Suppressor macrophage treated with lipopolysaccharide for 4 hours (primary cell): ENCODE measurements around the gene SEC14L2.
"Not testable (repeated sequence)": the region's sequence is repeated elsewhere in the genome, so short reads cannot be mapped to it uniquely, and the experiment has no call there.

ENCODE experiments used
- DNase-seq: peaks from one replicate; pipeline ENCODE4 v3.0.0-alpha.2; 2020

Gene SEC14L2

DNA sequence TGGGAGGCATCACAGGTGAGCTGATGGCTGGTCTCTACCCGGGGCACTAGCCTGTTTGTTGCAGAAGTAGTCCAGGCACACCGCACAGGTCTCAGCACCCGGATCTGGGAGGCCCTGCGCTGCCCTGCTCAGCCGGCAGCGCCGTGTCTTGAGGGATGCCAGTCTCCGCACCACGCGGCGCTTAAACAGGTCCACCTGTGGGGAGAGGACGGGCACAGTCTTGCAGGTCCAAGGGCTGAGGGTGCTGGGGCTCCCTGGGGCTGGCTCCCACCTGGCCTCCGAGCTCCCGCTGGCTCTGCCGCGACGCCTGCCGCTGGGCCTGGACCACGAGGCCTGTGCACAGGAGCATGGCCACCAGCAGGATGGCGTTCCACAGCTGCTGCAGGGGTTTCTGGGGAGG is 16.8 kb upstream of the SEC14L2 start:
- DNase-seq: no peak

DNA sequence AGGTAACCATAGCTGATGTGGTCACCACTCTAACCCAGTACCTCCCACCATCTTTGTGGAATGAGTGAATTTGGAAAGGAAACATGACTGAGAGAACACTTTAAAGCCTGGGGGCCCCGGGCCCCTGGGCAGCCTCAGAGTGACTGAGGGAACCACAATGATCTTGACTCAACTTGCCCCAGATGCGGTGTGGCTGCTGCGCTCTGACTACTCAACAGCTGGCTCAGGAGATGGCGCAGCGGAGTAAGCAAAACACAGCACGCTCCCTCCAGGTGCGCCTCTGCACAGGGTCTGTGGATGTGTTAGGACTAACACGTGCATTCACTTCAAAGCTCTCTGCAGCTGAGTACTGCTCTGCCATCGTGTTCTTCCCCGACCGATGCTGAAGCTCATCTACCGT is 15.6 kb upstream of the SEC14L2 start:
- DNase-seq: no peak

DNA sequence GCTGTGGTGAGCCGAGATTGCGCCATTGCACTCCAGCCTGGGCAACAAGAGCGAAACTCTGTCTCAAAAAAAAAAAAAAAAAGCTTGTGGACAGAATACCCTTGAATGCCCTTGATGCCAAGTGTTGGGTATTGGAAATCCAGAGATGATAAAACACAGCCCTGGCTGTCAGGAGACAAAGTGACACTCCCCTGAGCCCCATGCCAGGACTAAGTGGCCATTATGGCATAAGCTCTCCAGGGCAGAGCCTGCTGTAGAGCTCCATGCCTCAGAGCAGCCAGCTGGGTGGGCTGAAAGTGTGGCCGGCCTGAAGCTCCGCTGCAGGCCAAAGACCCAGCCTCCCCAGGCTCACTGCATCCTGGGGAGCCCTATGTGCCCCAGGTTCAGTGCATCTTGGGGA is 14.5 kb upstream of the SEC14L2 start:
- no peak for DNase-seq

DNA sequence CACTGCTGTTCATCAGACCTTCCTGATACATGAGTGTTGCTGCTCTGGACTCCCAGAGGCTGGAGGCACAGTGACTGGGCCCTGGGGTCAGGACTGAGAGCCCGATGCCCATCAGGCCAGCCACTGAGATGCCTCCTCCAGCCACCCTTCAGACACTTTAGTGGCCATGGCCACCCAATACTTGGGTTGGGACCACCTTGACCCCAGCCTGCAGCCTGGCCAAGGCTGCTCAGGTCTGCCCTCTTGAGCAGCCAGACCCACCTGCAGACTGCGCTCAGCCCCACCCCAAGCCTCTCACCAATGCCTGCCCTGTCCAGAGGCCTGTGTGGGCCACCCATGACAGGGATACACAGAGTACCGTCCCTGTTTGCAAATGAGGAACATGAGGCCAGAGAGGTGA is 13.8 kb upstream of the SEC14L2 start:
- DNase-seq: no peak

DNA sequence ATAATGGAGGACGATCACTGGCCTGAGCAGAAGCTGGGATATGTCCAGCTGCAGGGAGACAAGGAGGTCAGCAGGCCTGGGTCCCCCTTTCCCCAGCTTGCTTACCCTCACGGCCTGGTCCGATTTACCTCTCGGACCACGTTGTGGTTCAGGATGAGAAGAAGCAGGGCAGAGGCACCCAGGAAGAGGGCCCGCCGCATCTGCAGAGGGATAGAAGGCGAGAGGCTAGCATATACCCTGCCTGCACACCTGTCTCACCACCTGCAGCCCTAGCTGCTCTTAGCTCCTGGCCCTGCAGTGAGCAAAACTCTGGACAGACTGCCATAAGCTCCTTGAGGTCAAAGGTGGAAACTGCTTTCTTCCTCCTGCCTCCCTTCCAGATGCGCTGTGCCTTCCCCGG is 10.9 kb upstream of the SEC14L2 start:
- no peak for DNase-seq

DNA sequence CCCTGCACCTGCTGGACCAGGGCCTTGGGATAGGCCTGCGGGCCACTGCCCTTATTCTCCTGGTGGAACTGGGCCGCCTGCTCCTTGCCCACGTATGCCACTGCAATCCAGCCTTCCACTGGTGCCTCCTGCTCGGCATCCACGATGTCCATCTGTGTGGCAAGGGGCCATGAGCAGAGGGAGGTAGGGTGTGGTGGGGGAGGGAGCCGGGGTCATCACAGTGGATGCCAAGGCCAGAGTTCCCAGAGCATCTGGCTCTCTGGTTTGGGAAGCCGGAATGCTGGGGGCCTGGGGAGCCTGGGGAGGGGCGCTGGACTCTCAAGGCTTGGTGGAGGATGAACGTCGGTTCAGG is 10.2 kb upstream of the SEC14L2 start:
- DNase-seq: no peak

DNA sequence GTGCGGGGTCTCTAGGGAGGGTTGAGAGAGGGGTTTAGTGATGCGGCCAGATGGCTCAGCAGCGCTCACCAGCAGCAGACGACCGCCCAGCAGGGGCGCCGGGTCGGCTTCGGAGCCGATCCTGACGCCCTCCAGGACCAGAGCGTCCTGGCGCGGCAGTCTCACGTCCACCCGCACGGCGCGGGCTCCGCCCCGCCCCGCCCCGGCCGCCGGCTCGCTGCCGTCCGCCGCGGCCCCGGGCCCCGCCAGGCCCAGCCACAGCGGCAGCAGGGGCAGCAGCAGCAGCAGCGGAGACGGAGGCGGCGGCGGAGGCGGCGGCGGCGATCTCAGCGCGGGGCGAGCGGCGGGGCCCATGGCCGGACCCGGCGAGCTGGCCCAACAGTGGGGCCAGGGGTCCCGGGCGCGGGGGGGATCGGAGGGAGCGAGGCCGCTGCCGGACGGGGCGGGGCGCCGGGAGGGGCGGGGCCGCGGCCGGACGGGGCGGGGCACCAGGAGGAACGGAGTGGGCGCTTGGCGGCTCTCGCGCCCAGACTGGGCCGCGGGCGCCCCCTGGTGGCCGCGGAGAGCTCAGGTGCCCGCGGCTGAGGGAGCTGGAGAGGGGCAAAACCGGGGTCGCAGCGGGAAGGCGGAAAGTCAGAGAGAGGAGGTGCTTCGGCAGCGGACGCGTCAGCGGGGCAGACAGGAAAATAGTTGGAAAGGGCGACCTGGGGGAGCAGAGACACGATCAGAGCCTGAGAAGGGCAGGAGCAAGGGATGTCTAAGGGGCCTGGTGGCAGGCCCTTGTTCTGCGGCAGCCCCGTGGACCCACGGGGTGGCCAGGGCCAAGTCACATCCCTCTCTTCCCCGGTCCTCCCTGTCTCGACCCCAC is 9.6 kb upstream of the SEC14L2 start, which contains the start of gene RNF215:
TSS of gene RNF215 (minus strand) at position 452 of the 868 bp plus-strand sequence. CDS start at position 354, 98 bp downstream.
- DNase-seq: peak; percentile 92

DNA sequence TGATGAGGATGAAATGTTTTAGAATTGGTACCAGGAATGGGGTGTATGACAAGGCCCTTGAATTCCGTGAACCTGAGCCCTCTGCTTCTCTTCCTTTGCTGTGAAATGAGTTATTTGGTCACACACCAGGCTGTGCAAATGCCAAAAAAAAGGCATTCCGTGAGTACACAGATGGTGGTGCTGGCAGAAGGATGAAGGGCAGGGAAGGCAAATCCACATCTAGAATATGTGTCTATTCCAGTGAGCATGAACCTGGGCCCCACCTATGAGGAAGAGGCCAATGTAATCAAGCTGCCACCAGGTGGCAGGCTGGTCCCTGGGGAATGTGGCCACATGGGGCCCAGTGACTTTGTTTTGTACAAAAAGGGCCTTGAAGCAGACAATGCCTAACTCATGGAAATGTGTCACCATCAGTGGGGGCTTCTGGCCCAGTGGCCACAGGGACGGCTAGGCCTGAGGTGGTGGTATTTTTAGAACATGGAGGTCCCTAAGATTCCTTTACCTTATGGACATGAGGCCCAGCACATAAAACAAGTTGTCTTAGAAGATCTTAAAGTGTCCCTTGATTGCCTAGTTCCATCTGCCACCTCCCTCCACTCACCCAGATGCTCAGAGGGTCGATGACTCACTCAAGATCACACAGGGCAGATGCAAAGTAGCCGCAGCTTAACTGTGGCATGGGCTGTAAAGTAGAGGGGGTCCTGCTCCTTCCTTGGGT is 5.7 kb upstream of the SEC14L2 start:
- peak; percentile 86 for DNase-seq

DNA sequence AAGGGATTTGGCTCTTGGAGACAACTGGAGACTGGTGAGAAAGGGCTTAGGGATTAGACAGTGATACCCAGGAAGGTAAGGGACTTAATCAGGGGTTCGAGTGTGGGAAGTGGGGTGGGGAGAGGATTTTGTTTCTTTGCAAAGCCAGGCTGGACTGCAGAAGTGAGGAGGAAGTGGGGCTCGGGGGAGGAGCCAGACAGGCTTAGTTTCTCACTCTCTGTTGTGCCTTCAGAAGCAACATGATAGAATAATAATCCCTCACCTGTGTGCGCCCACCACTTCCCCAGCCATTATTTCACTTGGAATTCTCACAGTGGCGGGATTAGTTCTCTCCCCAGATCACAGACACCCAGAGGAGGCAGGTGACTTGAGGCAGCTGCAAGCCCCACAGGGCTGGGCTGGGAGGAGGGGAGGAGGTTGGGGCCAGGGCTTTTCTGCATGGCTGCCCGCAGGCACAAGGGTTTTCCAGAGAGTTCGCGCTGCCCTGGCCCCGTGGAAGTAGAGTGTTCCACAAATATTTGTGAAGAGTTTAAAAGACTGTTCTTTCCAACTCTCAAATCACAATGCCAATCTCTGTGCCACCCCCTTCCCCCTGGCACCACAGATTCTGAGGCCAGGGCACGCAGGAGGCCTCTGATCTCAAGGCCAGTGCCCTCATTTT is 4.0 kb upstream of the SEC14L2 start:
- DNase-seq: no peak

DNA sequence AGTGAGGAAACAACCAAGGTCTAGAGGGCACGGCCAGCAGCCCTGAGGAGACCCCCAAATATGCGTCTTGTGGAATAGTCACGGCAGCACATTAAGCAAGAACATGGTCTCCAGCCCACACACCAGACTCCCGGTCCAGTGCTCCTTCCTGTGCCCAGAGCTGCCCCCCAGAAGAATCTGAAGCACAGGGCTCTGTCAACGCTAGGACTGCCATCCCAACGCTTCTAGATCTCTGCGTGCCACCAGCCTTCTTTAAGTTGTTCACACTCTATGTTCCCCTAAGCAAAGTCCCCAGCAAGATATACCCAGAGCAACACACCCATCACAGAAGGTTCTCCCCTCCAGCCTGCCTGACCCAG is 3.5 kb upstream of the SEC14L2 start:
- DNase-seq: no peak

DNA sequence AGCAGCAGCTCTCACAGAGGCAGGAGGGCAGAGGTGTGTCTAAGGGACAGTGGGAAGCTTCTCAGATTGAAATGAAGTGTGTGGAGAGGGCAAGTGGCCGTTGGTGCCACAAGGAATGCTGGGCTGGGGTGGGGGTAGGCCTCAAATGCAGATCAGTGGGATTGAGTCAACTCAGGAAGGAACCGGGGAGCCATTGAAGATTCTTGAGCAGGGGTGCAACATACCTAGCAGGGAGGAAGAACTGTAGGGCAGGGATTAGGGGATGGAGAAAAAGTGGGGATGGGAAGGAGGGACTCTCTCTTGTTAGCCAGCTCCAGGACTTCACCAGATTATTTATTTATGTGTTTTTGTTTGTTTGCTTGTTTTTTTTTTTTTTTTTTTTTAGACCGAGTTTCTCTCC is 2.9 kb upstream of the SEC14L2 start:
- DNase-seq: no peak

DNA sequence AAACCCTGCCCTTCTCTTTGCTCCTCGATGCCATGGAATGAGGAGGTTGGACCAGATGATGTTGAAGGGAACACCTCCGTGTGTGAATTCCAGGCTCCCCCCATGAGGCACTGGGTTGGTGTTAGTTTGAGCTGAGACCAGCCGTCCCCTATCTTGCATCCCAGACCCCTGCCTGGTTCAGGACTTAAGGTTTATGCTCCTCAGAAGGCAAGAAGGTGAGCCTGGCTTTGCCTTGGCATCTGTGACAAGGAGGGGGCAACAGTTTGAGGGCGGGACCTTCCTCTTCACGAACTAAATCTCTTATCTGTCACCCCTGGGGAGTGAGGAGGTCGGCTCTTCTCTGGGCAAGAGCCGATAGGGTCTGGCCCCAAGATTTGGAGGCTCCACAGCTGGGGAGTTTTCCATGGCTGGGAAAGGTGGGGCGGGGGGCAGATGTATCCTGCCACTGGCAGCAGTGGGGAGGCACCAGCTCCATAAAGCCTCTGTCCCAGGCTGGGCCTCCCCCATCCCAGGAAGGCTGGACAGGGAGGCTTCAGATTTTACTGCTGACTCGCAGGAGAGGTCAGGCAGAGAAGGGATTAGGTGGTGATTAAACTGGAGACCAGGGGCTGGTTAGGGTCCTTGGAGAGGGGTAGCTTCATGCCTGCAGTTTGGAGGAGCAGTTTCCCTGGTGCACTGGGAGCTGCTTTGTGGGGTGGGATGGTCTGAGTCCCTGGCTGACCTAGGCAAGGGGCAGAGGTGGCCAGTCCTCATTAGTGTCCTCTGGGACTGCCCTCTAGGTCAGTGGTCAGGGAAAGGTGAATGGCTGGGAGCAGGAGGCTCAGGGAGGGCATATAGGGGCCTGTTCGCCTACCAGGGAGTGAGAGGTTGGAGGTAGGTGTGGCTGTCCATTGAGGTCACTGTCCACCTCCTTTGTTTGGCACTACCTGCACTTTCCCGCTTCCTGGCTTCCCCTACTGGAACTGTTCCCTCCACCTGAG is 1.1 kb downstream of the SEC14L2 start:
- DNase-seq: no peak

DNA sequence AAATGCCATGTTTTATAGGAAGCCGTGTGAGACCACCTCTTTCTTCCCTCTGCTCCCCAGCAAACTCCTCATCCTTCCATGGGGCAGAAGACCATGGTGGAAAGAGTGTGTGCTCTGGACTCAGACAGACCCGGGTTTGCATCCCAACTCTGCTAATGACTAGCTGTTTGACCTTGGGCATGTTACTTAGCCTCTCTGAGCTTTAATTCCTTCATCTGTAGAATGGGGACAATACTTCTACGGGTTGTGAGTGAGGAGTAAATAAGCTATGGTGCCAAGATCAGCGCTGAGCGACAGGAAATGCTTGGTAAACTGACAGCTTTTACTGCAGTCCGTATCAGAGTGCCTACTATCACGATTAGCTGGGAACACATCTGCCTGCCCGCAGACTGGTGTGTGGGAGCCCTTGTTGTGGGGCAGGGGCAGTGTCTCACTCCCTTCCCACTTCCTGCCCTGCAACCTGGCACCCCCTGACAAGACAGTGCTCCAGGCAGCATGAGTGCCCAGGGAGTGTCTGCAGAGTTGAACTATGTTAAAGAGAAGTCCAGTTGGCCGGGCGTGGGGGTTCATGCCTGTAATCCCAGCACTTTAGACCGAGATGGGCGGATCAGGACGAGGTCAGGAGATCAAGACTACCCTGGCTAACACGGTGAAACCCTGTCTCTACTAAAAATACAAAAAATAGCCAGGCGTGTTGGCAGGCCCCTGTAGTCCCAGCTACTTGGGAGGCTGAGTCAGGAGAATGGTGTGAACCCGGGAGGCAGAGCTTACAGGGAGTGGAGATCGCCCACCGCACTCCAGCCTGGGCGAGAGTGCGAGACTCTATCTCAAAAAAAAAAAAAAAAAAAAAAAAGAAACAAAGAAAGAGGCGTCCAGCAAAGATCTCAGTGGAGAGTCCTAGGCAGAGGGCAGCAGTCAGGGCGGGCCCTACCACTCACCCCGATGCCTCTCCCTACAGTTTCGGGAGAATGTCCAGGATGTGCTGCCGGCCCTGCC is 2.2 kb downstream of the SEC14L2 start:
- DNase-seq: no peak

DNA sequence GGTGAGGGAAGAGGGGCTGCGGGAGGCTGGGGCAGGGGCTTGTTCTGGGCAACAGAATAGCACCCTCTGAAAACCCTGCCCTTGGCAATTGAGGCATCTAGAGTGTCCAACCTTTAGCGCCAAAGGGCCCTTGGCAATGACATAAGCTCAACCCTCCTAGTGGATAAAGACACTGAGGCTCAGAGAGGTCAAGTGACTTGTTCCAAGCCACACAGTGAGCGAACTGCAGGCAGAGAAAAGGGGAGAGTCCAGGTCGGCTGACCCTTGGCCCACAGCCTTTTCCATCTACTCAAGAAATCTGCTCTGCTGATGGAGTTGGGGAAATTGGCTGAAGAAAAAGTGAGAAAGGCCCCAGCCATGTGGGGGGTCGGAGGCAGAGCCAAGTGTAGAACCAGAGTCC is 2.9 kb downstream of the SEC14L2 start:
- DNase-seq: no peak

DNA sequence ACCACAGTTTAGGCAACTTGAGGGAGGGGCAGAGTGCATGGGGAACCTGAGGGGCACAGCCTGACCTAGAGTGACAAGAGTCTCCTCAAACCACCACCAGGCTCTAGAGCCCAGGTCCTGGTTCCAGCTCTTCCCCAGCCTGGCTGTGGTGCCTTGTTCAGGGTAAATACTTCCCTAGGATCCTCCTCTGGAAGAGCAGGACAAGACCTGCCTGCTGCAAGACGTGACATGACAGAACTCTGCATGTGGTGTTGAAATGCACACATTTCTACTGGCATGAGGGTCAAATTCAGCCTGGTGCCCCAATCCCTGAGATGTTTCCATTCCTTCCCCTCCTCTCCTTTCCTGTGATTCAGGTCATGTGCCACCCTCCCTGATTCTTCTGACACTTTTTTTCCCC is 3.3 kb downstream of the SEC14L2 start:
- no peak for DNase-seq

DNA sequence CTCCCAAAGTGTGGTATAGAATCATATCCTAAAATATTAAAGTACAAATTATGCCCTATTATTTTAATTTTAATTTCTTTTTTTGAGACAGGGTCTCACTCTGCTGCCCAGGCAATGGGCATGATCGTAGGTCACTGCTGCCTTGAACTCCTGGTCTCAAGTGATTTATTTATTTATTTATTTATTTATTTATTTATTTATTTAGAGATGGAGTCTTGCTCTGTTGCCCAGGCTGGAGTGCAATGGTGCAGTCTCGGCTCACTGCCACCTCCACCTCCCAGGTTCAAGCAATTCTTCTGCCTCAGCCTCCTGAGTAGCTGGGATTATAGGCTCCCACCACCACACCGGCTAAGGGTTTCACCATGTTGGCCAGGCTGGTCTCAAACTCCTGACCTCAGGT is 4.2 kb downstream of the SEC14L2 start:
- DNase-seq: not testable (repeated sequence)

DNA sequence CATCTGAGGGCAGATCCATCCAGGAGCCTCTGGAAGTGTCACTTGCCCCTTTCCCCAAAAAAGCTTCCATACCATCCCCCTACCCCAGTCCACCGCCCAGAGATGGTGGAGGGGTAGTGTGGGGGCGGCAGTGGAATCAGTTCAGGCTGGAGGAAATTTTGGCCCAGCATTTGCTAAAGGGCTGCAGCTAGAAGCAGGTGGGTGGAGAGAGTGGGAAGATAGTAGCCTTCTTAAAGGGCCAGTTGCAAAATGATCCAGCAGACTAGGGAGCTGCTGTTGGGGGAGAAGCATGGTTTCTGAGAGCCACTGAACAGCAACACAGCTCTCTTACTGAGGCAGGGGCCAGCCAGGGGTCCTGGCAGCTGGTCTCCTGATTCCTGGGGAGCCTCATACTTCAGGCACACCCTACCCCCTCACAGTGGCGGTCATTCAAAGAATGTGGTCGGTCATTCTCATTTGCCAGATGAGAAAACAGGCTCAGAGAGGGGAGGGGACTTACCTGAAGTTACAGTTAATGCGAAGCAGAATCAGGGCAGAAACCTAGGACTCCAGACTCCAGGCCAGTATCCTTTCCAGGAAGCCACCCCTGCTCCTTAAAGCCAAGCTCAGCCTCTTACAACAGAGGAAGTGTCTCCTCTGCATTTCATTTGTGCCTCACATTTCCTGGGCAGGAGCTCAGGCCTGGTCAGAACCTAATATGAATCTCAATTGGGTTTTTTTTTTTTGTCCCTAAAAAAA is 5.4 kb downstream of the SEC14L2 start:
- no peak for DNase-seq

DNA sequence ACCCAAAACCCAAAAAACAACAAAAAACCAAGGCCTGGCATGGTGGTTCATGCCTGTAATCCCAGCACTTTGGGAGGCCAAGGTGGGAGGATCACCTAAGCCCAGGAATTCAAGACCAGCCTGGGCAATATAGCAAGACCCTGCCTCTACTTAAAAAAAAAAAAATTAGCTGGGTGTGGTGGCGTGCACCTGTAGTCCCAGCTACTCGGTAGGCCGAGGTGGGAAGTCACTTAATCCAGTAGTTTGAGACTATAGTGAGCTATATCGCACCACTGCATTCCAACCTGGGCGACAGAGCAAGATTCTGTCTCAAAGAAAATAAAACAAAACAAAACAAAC is 5.9 kb downstream of the SEC14L2 start:
- not testable (repeated sequence) for DNase-seq

DNA sequence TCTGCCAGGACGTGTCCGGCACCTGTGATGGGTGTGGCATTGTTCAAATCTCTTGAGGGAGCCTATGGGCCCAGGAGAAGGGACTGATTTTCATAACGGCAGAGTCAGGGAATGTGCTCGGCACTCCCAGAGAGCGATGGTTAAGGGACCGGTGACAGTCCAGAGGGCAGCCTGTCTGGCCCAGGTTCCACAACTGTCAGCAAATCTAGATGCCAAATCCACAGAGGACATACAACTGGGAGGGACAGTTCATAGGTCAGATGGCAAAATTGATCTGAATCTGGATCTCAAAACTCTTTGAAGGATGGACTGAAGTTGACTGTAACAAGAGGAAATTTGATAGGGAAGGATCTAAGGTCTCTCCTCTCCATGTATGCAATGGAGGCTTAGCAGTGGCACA is 7.5 kb downstream of the SEC14L2 start:
- no peak for DNase-seq

DNA sequence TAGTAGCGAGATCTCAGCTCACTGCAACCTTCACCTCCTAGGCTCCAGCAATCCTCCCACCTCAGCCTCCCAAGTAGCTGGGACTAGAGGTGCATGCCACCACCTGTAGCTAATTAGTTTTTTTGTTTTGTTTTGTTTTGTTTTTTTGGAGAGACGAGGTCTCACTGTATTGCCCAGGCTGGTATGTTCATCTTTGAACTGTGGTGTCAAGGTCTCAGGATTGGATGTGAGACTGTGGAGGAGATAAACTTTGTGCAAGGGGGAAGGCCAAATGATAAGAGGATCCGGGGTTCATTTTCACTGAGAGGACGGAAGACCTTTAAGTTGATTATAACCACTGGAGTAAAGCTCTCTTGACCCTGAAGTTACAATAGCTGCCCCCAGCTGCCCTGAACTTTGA is 8.9 kb downstream of the SEC14L2 start:
- DNase-seq: no peak

DNA sequence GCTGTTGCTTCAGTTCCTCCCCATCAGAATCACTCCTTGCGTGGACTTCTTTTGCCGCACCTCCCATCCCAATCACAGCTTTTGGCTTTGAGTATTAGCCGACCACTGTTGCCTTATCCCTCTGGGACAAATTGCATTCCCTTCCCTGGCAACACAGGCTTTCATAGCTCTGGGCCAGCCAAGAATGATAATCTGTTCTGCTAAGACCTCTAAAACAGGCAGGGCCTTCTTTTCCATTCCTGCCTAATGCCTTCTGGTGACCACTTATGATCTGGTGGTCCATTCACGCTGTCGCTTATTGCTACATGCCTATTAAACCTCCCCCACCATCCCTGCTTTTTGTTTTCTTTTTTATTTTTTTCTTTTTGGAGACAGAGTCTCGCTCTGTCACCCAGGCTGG is 9.6 kb downstream of the SEC14L2 start:
- no peak for DNase-seq
